Stimulated activated CD4-positive, alpha-beta T cell treated with anti-CD3 and anti-CD28 coated beads, Interleukin-4, amount 100 ng/mL, for 1 hour (primary cell): ENCODE results near the gene ZBTB7C.

ENCODE experiments used
- DNase-seq: peaks from one replicate; pipeline ENCODE4 v3.0.0-alpha.2; 2020

Gene ZBTB7C

DNA sequence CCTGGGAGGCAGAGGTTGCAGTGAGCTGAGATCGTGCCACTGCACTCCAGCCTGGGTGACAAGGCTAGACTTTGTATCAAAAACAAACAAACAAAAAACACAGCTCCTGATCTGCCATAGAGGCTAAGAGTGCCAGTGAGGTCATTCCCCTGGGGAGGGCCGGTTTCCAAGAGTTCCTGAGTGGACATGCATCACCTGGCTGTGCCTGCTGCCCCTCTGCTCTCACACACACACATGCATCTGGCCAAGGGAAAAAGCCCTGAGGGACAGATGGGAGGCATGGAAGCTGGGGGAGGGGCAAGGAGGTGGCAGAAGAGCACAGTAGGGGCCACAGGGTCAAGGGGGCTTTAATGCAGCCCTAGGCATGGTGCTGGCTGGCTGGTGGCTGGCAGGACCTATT is 60.4 kb downstream of the ZBTB7C start:
- no peak for DNase-seq

DNA sequence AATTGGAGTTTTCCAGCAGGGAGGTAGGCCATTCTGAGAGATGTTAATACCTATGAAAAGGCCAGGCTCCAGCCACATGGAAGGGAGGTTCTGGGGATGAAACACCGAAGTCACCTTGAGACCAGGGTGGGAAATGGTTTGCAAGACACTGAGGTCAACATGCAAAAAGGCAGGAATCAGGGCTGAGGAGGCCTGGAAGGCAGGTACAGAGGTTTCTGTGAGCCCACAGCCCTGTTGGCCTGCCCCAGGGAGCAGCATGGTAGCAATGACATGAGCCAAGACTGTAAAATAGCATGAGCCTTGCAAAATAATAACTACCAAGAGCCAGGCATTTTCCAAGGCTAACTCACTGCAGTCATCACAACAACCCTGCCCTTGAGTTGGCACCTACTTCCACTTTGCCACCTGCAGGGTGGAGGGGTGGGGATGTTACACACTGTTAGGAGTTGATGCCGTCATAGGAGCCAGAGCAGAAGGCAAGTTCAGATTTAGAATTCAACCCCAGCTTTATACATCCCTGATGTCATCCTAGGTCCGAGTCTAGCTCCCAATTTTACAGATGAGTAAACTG is 61.3 kb downstream of the ZBTB7C start:
- DNase-seq = no peak

DNA sequence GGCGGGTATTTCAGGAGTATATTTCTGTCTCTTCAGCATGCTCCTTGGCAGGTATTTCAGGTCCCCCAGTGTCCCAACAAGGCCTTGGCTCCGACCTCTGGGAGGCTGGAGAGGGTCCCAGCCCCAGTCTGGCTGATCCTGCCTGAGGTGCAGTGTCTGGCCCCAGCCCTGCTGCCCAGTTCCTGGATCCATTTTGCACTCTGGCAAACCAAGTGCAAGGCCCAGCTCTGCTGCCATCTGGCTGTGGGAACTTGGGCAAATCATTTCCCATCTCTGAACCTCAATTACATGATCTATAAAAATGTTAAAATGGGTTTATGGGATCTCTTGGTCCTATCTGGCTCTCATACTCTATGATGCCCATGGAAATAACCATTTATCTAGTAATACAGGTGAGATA is 63.6 kb downstream of the ZBTB7C start:
- no peak for DNase-seq

DNA sequence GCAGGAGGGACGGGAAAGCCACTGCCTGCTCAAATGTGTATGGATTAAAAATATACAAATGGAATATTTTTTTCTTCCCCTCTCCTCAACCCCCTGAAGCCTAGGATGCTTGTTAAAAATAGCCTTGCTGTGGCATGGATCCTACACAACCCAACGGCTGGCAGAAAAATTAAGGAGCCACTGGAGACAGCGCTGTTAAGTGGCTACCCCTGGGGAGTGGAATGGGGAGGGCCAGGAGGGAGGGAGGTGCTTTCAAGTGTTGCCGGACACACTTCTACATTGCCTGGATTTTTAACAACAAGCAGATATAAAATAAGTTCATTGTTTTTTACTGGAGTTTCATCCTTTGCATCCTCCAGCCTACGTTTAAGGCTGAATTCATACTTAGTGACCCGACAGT is 66.6 kb downstream of the ZBTB7C start:
- DNase-seq = no peak

DNA sequence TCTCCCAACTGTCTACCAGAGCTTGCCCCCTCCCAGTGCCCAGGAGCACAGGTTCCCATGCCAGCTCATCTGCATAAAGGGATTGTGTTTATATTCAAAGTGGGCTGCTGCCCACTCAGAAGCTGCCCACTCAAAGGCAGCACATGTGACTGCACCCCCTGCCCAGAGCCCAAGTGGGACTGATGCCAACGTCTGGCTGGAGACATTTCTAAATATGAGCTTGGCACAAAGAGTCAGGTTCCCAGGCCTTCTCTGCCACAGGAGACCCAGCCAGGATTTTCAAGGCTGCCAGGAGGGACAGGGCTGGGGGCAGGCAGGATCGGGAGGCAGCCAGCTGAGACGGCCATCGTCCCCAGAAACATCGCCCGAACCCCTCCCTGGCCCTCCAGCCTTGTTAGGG is 67.1 kb downstream of the ZBTB7C start:
- no peak for DNase-seq

DNA sequence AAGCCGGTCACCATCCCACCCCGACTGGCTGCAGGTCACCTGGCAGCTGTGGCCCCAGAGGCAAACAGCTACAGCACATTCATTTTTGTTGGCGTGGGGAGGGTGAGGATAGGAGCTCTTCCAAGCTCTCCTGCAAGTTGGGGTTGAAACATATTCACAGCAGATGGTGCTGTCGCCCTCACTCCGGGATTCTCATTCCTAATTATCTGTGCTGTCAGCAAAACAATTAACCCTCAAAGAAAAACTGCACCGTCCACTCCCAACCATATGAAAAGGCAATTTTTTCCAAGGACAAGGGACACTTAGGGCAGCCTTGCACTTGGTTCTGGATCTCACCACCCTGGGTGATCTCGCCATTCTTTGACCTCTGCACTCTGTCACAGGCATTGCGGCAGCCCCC is 68.6 kb downstream of the ZBTB7C start:
- DNase-seq = no peak

DNA sequence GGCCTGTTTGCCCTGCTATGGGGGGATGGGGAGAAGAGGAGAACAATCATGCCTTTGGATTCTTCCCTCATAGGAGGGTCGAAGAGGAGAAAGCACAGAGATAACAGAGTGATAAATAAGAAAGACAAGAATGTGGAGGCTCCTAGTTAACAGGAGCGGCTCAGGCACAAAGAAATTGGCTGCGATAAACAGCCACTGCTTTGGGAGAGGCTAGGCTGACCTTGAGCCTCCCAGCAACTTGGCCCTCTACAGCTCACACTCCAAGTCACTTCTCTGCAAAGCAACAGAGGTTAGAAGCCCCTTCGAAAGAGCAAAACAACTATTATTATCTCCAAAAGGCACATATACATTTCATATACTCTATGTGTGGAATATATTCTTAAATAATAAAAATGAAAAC is 69.5 kb downstream of the ZBTB7C start:
- DNase-seq = no peak

DNA sequence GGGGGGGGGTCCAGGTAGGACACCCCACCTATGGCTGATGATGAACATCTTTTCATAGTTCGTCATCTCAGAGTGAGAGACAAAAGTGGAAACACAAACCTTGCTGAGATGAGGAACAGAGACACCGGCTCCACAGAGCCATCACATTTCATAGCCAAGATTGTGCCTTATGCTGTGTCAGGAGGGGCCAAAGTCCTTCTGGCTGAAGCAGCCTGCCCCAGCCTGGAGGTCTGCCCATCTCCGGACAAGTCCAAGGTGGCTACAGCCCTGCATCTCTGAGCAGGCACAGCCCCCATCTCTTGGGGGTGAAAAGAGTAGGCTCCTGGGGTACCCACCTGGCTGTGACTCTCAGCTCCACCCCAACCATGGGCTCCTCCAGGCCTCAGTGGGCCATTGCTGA is 70.3 kb downstream of the ZBTB7C start:
- DNase-seq = no peak

DNA sequence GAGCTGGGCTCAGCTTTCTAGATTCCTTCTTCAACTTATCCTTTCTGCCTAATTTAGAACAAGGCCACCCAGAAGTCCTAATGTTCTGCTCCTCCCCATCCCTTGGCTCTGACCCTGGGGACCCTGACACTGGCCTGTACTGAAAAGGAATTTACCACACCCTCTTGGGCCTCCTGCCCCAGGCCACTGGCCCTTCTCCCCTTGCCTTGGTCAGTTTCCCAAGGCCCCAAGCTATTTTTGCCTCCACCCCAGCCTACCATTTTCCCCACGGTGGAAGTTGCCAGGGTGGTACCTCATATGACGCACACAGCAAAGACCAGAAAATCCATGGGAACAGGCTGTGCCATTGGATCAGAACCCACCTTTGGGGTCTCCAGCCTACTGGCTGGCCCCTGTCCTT is 72.1 kb downstream of the ZBTB7C start:
- no peak for DNase-seq

DNA sequence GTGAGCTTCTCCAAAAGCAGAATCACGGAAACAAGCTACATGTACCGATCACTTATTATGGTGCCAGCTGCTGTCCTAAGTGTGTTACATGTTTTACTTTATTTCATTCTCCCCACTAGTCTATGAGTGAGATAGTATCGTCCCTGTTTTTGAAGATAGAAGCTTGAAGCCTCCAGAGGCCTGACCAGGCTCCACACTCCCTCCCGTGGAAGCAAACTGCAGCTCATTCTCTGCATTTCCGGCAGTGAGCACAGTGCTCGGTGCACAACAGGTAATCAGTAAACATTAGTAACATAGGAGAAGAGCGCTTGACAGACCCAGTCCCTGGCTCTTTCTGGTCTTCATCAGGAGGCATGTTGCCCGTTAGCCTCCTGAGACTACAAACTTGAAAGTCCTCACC is 72.9 kb downstream of the ZBTB7C start:
- DNase-seq = no peak

DNA sequence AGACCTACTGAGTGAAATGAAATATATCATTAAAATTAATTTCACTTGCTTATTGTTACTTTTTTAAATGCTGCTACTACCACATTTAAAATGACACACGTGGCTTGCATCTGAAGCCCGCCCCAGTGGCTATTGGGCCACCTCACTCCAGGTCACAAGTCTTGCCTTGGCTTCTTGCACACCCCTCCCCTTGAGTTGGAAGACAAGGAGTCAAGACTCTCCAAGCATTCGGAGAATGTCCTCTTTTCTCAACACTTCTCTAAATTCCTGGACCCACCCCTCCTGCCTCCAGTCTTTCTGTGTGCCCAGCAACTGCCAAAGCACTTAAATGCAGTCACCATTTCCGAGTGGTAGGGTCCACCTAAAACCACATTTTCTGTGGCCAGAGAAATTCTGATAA is 73.4 kb downstream of the ZBTB7C start:
- no peak for DNase-seq

DNA sequence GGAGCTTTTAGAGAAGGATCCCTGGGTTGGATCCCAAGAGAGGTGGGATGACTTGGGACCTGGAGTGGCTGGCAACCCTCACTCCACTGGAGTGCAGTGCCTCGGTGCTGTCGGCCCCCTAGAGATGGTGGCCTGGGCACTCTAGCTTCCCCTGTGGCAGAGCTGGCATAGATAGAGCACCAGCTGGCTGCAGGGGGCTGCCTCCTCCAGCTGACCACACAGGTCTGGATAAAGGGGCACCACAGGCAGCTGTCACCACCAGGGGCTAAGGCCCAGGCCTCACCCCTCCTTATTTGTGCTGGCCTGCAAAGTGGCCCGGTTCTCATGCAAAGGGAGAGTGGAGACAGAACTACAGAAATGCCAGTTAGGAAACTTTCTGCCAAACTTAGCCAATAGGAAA is 74.3 kb downstream of the ZBTB7C start:
- no peak for DNase-seq

DNA sequence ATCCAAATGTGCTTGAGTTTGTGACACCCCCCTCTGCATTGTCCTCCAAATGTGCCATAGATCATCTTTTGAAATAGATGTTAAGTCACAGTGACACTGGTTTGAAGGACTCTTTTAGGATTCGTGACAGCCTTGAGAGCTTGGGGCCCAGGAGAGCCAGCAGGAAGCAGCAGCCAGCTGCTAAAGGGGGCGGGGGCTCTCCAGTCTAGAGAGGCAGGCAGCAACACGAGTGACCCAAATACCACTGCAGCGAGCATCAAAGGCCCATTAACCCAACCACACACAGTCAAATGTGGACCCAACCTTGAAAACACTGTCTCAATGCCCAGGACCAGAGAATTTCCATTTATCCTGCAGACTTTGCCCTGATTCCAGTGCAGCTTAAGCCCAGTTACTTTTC is 75.6 kb downstream of the ZBTB7C start:
- no peak for DNase-seq

DNA sequence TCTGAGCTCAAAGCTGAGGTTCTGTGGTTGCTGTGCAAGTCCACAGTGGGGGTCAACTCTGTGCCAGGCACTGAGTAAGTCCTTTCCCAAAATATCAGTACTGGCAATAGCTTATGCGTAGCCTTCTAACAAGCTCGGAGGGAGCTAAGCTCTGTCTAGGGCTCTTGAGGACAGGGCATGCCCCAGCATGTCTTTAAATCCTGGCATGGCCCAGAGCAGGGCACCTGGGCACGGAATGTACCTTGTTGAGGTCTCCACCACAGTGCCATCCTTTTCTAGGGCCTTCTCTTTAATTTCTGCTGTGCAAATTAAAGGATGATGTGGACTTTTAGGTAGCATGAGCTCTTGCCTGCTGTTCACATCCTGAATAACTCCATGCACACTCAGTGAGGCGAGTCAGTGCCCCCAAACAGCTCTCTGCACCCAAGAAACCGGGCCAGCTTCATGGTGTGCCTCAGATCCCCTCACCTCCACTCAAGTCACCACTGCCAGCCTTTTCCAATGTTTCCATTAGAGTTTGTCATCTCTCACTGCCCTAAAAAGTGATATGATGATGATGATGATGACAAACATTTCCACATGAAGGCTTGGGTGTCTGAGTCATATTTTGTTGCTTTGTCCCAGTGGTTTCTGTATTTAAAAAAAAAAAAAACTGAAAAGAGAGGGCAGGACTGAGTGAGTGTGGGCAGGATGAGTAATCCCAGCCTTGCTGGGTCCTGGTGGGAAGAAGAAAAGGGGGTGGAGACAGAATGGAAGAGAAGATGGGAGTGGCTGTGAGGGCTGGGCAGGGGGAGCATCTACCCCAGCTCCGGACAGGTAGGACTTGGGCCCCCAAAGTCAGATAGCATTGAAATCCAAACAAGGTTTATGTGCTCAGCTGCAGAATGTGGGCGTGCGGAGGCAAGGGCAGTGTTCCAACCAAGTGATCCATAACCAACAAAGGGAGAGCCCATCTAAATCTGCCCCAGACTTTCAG is 78.9 kb downstream of the ZBTB7C start:
- no peak for DNase-seq

DNA sequence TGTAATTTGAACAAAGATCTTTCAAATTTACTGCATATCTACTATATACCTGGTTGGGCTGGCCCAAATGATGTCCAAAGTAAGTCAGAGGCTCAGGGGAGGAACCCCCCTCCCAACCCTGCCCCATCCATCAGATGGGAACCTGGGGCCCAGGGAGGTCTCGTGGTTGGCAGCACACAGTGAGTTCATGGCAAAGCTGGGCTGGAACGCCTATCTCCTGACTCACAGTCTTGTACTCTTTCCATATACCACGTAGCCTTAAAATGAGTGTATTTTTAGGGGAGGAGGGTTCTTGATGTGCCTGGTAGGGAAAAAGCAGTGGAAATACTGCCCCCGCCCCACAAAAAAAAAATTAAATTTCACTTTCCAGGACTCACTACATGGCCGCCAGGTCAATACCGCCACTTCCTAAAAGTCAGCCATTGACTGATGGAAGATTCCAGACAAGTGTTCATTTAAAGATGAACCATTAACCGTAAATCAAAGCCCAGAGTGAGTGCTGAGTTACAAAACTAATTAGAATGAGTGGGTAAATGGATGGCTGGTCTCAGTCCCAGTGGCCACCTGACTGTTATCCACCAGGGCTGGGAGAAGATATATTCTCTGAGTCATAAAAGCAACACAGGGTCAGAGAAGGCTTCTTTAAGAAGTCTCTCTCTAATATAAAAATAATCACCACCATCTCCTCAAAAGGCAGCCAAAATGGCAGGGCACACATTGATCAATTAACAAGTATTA is 80.5 kb downstream of the ZBTB7C start:
- DNase-seq = no peak

DNA sequence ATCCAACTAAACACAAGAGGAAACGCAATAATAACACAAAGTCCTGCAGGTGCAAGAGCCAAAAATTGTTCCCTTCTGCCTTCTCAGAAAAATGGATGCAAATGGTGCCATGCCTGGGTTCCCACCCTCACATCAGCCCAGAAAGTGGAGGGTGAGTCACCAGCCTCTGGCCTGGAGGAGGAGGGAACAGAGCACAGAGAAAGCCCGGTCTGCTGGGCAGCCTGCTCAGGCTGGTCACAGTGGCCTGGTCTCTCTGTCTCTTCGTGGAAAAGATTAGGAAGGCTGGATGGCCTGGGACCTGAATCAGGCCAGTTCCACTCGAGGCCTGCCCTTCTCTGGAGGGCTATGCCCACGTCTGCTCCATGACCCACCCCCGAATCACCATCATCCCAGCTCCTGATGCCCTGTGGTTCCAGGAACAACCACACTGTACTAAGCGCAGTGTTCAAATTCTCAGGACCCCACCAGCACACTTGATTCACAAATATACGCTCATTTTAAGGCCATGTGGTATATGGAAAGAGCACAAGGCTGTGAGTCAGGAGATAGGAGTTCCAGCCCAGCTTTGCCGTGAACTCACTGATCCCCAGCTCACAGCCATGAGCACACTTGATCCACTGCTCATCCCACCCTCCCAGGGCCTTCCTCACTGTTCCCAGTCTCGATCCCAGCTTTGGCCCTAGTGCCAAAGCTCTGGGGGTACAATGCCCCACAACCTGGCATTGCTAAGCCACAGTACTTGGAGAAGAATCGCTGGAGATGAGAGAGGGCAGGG is 82.1 kb downstream of the ZBTB7C start:
- DNase-seq = no peak

DNA sequence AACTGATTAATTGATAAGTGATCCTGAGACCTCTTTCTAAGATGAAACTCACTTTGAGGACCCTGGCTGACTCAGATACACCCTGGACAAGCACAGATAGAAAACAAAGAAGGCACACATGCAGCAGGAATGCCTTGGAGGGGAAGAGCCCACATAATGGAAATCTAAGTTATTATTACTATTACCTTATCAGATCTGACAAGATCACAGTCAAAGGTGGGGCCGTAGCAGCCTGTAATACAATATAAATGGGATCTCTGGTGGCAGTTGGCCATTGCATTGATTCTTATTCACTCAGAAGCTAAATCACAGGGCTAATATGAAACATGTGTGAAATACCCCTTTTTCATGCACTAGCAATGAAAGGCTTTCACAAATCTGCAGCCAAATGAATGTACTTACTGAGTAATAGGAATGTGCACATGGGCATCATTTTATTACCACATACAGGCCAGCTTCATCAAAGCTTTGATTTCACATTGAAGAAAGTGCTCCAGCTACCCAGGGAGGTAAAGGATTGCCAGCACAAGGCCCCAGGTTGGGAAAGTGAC is 84.0 kb downstream of the ZBTB7C start:
- DNase-seq = no peak

DNA sequence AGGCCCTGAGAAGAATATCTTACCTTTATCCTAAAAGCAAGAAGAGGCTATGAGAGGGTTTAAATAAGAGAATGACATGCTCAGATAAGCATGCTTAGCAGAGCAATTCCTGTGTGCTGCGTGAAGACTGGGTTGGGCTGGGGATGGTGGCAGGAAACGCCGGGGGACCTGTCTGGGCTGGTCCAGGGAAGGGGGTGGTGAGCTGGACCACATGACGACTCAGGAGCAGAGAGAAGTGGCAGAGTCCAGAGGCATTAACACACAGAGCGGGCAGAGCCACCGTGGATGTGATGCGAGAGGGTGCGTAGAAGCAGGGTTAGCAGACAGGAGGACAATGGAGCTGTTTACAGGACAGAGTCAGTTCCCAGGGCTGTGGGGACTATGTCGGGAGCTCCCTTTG is 84.5 kb downstream of the ZBTB7C start:
- DNase-seq = no peak

DNA sequence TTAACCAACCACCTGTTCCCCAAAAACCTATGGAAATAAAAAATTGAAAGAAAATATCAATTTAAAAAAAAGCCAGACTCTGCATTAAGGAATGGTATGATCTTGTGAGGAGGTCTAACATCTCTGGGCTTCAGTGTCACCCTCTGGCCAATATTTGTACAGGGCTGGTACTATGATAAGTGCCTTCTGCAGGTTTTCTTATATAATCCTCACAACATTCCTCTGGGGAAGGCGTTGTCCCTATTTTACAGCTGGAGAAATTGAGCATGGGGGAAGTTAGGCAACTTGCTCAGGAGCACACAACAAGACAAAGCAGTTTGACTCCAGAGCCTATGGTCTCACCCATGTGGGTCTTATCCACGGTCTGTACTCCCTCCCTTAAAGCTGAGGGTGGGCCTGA is 86.0 kb downstream of the ZBTB7C start:
- no peak for DNase-seq

DNA sequence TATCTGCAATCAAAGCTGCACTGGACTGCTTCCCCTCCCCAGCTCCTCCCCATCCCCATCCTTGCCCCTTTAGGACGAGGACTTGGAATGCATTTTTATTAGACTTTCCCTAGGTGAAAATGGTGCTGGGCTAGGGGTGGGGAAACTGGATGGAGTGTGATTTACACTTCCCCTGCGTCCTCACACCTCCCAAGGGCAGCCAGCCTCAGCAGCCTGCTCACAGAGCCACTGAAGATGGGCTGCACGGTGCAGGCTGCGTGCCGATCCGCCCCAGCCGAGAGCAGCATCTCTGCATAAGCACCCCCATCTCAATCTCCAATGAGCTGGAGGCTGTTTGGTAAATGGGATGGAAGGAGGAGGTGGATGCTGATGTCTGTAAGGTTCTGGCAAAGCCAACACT is 87.6 kb downstream of the ZBTB7C start:
- no peak for DNase-seq

DNA sequence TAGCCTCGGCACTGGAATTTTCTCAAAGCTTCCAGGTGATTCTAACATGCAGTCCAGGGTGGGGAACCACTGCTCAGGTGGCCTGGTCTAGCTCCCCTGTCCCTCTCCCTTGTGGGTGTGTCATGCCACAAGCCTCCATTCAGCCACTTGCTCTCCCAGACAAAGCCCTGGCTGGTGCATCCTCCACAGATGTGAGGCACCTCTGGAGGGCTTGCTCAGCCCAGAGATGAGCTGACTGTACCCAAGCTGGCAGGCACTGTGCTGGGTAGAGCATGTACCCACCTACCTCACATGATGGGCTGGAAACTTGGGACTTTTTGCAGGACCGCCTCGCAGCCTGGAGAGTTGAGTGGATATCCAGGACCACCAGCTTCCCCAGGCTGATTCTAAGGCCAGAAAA is 88.1 kb downstream of the ZBTB7C start:
- DNase-seq = no peak

DNA sequence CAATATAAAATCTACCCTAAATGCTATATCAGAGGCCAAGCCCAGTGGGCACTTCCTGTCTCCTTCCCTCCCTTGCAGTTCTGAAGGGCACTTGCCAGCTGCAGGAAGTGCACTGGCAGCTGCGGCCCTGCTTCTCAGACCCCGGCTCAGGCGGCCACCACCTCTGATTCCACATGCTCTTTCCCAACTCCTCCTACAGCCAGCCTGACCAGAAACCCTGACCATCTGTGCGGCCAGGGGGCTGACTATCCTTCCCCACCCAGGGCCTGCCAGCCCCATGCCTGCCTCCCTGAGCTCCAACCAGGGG is 88.6 kb downstream of the ZBTB7C start:
- no peak for DNase-seq
